ENCODE measurements around the gene CTNND2. TPM values are rescaled to one million over a fixed set of nuclear protein-coding genes. Genes with fewer than 3 reads are reported as not detected.

The CTNND2 gene
- total RNA-seq, 1 donor from 2014 or later: 2.5 TPM

- Mint-ChIP-seq H3K36me3 (ENCODE audit: unreplicated experiment) (no peaks in the 10 kb centered on the region), H3K4me1 (ENCODE audit: unreplicated experiment) (no peaks in the 10 kb centered on the region), H3K4me3 (ENCODE audit: unreplicated experiment) (no peak overlapping the region), H3K9me3 (ENCODE audit: unreplicated experiment) (no peaks in the 10 kb centered on the region), H3K27ac (ENCODE audit: unreplicated experiment) (no peak overlapping the region), H3K27me3 (ENCODE audit: unreplicated experiment) (peaks cover 10% of the 10 kb centered on the region)
- DNase-seq (ENCODE audit: extremely low spot score, unreplicated experiment): no peak
- TF ChIP-seq, protein P1, sequence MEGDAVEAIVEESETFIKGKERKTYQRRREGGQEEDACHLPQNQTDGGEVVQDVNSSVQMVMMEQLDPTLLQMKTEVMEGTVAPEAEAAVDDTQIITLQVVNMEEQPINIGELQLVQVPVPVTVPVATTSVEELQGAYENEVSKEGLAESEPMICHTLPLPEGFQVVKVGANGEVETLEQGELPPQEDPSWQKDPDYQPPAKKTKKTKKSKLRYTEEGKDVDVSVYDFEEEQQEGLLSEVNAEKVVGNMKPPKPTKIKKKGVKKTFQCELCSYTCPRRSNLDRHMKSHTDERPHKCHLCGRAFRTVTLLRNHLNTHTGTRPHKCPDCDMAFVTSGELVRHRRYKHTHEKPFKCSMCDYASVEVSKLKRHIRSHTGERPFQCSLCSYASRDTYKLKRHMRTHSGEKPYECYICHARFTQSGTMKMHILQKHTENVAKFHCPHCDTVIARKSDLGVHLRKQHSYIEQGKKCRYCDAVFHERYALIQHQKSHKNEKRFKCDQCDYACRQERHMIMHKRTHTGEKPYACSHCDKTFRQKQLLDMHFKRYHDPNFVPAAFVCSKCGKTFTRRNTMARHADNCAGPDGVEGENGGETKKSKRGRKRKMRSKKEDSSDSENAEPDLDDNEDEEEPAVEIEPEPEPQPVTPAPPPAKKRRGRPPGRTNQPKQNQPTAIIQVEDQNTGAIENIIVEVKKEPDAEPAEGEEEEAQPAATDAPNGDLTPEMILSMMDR (IDR thresholded peaks at IDR 0.05): no peak
These were observed 909.9 kb downstream of the CTNND2 start for GRCh38 chr5:10994091-10994986.

- peaks cover 2% of the 10 kb centered on the region for H3K4me1 Mint-ChIP-seq (ENCODE audit: unreplicated experiment)
- no peak for DNase-seq (ENCODE audit: extremely low spot score, unreplicated experiment)
- peaks cover 34% of the 10 kb centered on the region for H3K27me3 Mint-ChIP-seq (ENCODE audit: unreplicated experiment)
- no peak overlapping the region for H3K27ac Mint-ChIP-seq (ENCODE audit: unreplicated experiment)
- no peaks in the 10 kb centered on the region for H3K9me3 Mint-ChIP-seq (ENCODE audit: unreplicated experiment)
- TF ChIP-seq, protein P1 (IDR thresholded peaks at IDR 0.05): no peak
- no peaks in the 10 kb centered on the region for H3K36me3 Mint-ChIP-seq (ENCODE audit: unreplicated experiment)
- no peak overlapping the region for H3K4me3 Mint-ChIP-seq (ENCODE audit: unreplicated experiment)
These were observed 913.6 kb downstream of the CTNND2 start for GRCh38 chr5:10990634-10991033.

GRCh38 chr5:10989577-10990263 is 914.5 kb downstream of the CTNND2 start:
- TF ChIP-seq, protein P1 (IDR thresholded peaks at IDR 0.05): no peak
- Mint-ChIP-seq H3K27ac (ENCODE audit: unreplicated experiment) (no peak overlapping the region), H3K36me3 (ENCODE audit: unreplicated experiment) (no peaks in the 10 kb centered on the region), H3K4me3 (ENCODE audit: unreplicated experiment) (no peak overlapping the region), H3K27me3 (ENCODE audit: unreplicated experiment) (peaks cover 36% of the 10 kb centered on the region), H3K9me3 (ENCODE audit: unreplicated experiment) (no peaks in the 10 kb centered on the region), H3K4me1 (ENCODE audit: unreplicated experiment) (peaks cover 2% of the 10 kb centered on the region)
- no peak for DNase-seq (ENCODE audit: extremely low spot score, unreplicated experiment)

DNA sequence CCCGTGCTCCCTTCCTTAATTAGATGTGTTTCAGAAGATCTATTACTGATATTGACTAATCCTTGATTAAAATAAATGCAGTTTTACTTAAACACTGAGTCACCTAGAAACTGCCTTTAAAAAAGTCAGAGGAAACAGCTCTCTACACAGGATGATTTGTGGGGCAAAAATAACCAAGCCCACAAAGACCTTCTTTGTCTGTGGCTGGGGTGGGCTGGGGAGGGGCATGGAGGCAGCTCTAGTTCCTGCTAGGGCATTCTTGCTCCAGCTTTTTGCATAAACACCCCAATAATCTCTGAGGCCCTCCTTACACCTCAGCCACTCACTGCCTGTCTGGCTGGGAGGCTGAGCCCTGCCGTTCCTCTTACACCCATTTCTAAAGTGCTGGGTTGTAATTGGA is 915.6 kb downstream of the CTNND2 start:
- H3K4me1 Mint-ChIP-seq (ENCODE audit: unreplicated experiment): peaks cover 2% of the 10 kb centered on the region
- TF ChIP-seq, protein P1 (IDR thresholded peaks at IDR 0.05): no peak
- no peak for DNase-seq (ENCODE audit: extremely low spot score, unreplicated experiment)
- H3K27ac Mint-ChIP-seq (ENCODE audit: unreplicated experiment): no peak overlapping the region
- H3K36me3 Mint-ChIP-seq (ENCODE audit: unreplicated experiment): no peaks in the 10 kb centered on the region
- H3K27me3 Mint-ChIP-seq (ENCODE audit: unreplicated experiment): peaks cover 36% of the 10 kb centered on the region
- H3K4me3 Mint-ChIP-seq (ENCODE audit: unreplicated experiment): no peak overlapping the region
- H3K9me3 Mint-ChIP-seq (ENCODE audit: unreplicated experiment): no peaks in the 10 kb centered on the region

GRCh38 chr5:10987925-10988504 is 916.2 kb downstream of the CTNND2 start:
- H3K36me3 Mint-ChIP-seq (ENCODE audit: unreplicated experiment): no peaks in the 10 kb centered on the region
- peak; percentile 87 for DNase-seq (ENCODE audit: extremely low spot score, unreplicated experiment)
- no peaks in the 10 kb centered on the region for H3K9me3 Mint-ChIP-seq (ENCODE audit: unreplicated experiment)
- H3K4me1 Mint-ChIP-seq (ENCODE audit: unreplicated experiment): peaks cover 2% of the 10 kb centered on the region
- H3K27me3 Mint-ChIP-seq (ENCODE audit: unreplicated experiment): peaks cover 36% of the 10 kb centered on the region
- H3K4me3 Mint-ChIP-seq (ENCODE audit: unreplicated experiment): no peak overlapping the region
- no peak overlapping the region for H3K27ac Mint-ChIP-seq (ENCODE audit: unreplicated experiment)
- TF ChIP-seq, protein P1 (IDR thresholded peaks at IDR 0.05): peak; percentile 59
